ENCODE data around the gene PDE10A.

DNA sequence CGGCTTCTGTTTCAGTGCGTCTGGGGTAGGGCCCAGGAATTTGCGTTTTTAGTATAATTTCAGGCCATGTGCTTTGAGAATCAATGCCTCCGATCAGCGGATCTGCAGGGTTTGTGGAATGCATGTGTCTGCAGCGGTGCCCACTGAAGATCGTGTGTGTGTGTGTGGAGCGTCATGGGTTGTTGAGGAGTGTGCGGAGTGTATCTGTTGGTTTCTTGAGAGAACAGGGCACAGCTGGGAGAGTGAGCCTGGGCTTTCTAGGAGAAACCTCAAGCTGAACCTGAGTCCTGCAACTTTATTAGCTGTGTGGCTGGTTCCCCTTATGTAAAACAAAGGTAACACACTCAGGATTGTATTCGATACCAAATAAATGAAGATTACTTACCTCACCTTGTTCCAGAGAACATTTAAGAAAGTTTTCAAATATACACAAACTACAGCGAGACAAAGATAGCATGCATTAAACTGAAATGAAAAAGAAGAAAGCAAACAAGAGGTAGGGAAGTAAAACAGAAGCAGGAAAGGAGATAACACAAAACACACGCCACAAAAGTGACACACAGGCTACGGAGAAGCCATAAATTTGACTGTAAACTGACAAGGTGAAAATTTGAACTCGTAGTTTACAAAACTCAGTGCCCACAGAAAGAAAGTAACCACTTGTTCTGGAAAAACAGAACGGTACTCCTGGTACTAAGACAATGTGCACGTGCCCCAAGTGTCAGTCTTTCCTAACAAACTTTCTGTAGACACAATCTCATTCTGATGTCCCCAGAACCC lies 28.8 kb downstream of the PDE10A start:
- TF ChIP-seq MAZ (IDR thresholded peaks at IDR 0.05; ENCODE audit: borderline replicate concordance, low read depth, low read length) (no peak), CEBPB (IDR thresholded peaks at IDR 0.05; ENCODE audit: low read depth, low read length) (no peak), POLR2A (IDR thresholded peaks at IDR 0.05; ENCODE audit: low read depth, low read length) (no peak), SMC3 (IDR thresholded peaks at IDR 0.05; ENCODE audit: low read depth, low read length) (no peak), MAFK (IDR thresholded peaks at IDR 0.05; ENCODE audit: low read depth, low read length) (no peak), RAD21 (IDR thresholded peaks at IDR 0.05; ENCODE audit: low read length) (no peak), NFE2L2 (IDR thresholded peaks at IDR 0.05; ENCODE audit: low read depth, low read length) (no peak), MXI1 (IDR thresholded peaks at IDR 0.05; ENCODE audit: borderline replicate concordance, low read depth, low read length) (no peak)
- TF ChIP-seq, protein P1, sequence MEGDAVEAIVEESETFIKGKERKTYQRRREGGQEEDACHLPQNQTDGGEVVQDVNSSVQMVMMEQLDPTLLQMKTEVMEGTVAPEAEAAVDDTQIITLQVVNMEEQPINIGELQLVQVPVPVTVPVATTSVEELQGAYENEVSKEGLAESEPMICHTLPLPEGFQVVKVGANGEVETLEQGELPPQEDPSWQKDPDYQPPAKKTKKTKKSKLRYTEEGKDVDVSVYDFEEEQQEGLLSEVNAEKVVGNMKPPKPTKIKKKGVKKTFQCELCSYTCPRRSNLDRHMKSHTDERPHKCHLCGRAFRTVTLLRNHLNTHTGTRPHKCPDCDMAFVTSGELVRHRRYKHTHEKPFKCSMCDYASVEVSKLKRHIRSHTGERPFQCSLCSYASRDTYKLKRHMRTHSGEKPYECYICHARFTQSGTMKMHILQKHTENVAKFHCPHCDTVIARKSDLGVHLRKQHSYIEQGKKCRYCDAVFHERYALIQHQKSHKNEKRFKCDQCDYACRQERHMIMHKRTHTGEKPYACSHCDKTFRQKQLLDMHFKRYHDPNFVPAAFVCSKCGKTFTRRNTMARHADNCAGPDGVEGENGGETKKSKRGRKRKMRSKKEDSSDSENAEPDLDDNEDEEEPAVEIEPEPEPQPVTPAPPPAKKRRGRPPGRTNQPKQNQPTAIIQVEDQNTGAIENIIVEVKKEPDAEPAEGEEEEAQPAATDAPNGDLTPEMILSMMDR (conservative IDR thresholded peaks at IDR 0.05; ENCODE audit: low read depth, low read length), result no peak
- TF ChIP-seq, protein P2, sequence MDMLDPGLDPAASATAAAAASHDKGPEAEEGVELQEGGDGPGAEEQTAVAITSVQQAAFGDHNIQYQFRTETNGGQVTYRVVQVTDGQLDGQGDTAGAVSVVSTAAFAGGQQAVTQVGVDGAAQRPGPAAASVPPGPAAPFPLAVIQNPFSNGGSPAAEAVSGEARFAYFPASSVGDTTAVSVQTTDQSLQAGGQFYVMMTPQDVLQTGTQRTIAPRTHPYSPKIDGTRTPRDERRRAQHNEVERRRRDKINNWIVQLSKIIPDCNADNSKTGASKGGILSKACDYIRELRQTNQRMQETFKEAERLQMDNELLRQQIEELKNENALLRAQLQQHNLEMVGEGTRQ (IDR thresholded peaks at IDR 0.05; ENCODE audit: low read depth, low read length), result no peak
